Mesodermal cell (in vitro differentiated cells): ENCODE results near the gene CTNNBL1.
"Not testable (repeated sequence)": the region's sequence is repeated elsewhere in the genome, so short reads cannot be mapped to it uniquely, and the experiment has no call there.

Source experiments
- H3K27ac ChIP-seq: 2 replicates; pipeline ENCODE4 v1.7.0; 2013; ENCODE audit warnings: mild to moderate bottlenecking, low read depth, low read length, moderate library complexity; ENCODE audit not compliant: severe bottlenecking
- H3K36me3 ChIP-seq: 2 replicates; pipeline ENCODE4 v1.7.1; 2013; ENCODE audit warnings: mild to moderate bottlenecking, low read length, moderate library complexity; ENCODE audit not compliant: control insufficient read depth, insufficient read depth
- H3K4me1 ChIP-seq: one replicate; pipeline ENCODE4 v1.7.1; 2013; ENCODE audit warnings: mild to moderate bottlenecking, low read length; ENCODE audit not compliant: insufficient read depth, control insufficient read depth, poor library complexity, severe bottlenecking
- H3K4me3 ChIP-seq: 2 replicates; pipeline ENCODE4 v1.7.0; 2013; ENCODE audit warnings: low read length, control low read depth, mild to moderate bottlenecking; ENCODE audit not compliant: insufficient read depth, poor library complexity, severe bottlenecking; ENCODE audit errors: extremely low read depth
- H3K9me3 ChIP-seq: 2 replicates; pipeline ENCODE4 v1.7.1; 2013; ENCODE audit warnings: mild to moderate bottlenecking, low read length, moderate library complexity; ENCODE audit not compliant: control insufficient read depth
- WGBS, 2 experiments: methylation state at CpG; one replicate each; pipeline ENCODE4 v1.1.5; 2013; ENCODE audit warnings: missing lambda C conversion rate in 2 of 2; ENCODE audit not compliant: insufficient coverage in 2 of 2; 5-methylcytosine and 5-hydroxymethylcytosine counted together

Gene CTNNBL1

GRCh38 chr20:37679751-37680150 lies 14.1 kb upstream of the CTNNBL1 start:
- not testable (repeated sequence) for H3K27ac ChIP-seq, H3K36me3 ChIP-seq, H3K9me3 ChIP-seq, H3K4me3 ChIP-seq, H3K4me1 ChIP-seq
- 85 to 93% methylated on average over 3 to 4 of the region's 4 CpGs for WGBS, 2 experiments

- Histone ChIP-seq H3K36me3 (no peaks in the 10 kb centered on the region), H3K27ac (no peak overlapping the region), H3K4me1 (no peaks in the 10 kb centered on the region), H3K9me3 (no peaks in the 10 kb centered on the region), H3K4me3 (no peak overlapping the region)
- WGBS, 2 experiments = 80 to 86% methylated on average over 1 of the region's 3 CpGs
Observed at GRCh38 chr20:37680420-37680819, 13.4 kb upstream of the CTNNBL1 start.

GRCh38 chr20:37681384-37682112 lies 12.3 kb upstream of the CTNNBL1 start:
- no peaks in the 10 kb centered on the region for H3K9me3 ChIP-seq
- no peaks in the 10 kb centered on the region for H3K36me3 ChIP-seq
- H3K4me3 ChIP-seq = no peak overlapping the region
- WGBS, 2 experiments = 80 to 90% methylated on average over 7 to 8 of the region's 10 CpGs
- no peaks in the 10 kb centered on the region for H3K4me1 ChIP-seq
- no peak overlapping the region for H3K27ac ChIP-seq

- H3K4me3 ChIP-seq, H3K9me3 ChIP-seq, H3K27ac ChIP-seq, H3K36me3 ChIP-seq, H3K4me1 ChIP-seq: not testable (repeated sequence)
- WGBS, 2 experiments = 87 to 100% methylated on average over 1 to 4 of the region's 9 CpGs
Observed at GRCh38 chr20:37683146-37683545, 10.7 kb upstream of the CTNNBL1 start.

GRCh38 chr20:37686762-37687477 lies 6.9 kb upstream of the CTNNBL1 start:
- Histone ChIP-seq H3K9me3 (no peaks in the 10 kb centered on the region), H3K4me1 (no peaks in the 10 kb centered on the region), H3K27ac (no peak overlapping the region), H3K4me3 (no peak overlapping the region), H3K36me3 (no peaks in the 10 kb centered on the region)
- WGBS, 2 experiments = 80 to 90% methylated on average over 2 of the region's 2 CpGs

- Histone ChIP-seq H3K27ac (no peak overlapping the region), H3K9me3 (no peaks in the 10 kb centered on the region), H3K36me3 (no peaks in the 10 kb centered on the region), H3K4me1 (no peaks in the 10 kb centered on the region), H3K4me3 (no peak overlapping the region)
- WGBS, 2 experiments = no CpG with 5 or more reads among the region's 3 CpGs
Observed at GRCh38 chr20:37687478-37687805, 6.4 kb upstream of the CTNNBL1 start.

- Histone ChIP-seq H3K4me1 (no peaks in the 10 kb centered on the region), H3K36me3 (no peaks in the 10 kb centered on the region), H3K4me3 (no peak overlapping the region), H3K27ac (no peak overlapping the region), H3K9me3 (no peaks in the 10 kb centered on the region)
- WGBS, 2 experiments = 75 to 85% methylated on average over 2 to 4 of the region's 4 CpGs
Observed at GRCh38 chr20:37688093-37688492, 5.7 kb upstream of the CTNNBL1 start.

GRCh38 chr20:37690626-37691369 lies 3.0 kb upstream of the CTNNBL1 start:
- no peaks in the 10 kb centered on the region for H3K4me1 ChIP-seq
- H3K4me3 ChIP-seq = no peak overlapping the region
- H3K9me3 ChIP-seq = no peaks in the 10 kb centered on the region
- H3K36me3 ChIP-seq = no peaks in the 10 kb centered on the region
- WGBS, 2 experiments = 79 to 90% methylated on average over 2 to 4 of the region's 5 CpGs
- H3K27ac ChIP-seq = no peak overlapping the region

GRCh38 chr20:37692459-37693166 lies 1.2 kb upstream of the CTNNBL1 start:
- Histone ChIP-seq H3K36me3 (peaks cover 3% of the 10 kb centered on the region), H3K9me3 (no peaks in the 10 kb centered on the region), H3K27ac (no peak overlapping the region), H3K4me1 (no peaks in the 10 kb centered on the region), H3K4me3 (no peak overlapping the region)
- 81 to 85% methylated on average over 3 to 5 of the region's 8 CpGs for WGBS, 2 experiments

- no peaks in the 10 kb centered on the region for H3K9me3 ChIP-seq
- peak overlapping the region; percentile 90 for H3K4me3 ChIP-seq
- no peak overlapping the region for H3K27ac ChIP-seq
- H3K36me3 ChIP-seq = peaks cover 3% of the 10 kb centered on the region
- 83 to 100% methylated on average over 1 to 2 of the region's 2 CpGs for WGBS, 2 experiments
- no peaks in the 10 kb centered on the region for H3K4me1 ChIP-seq
Observed at GRCh38 chr20:37693242-37693634, 592 bp upstream of the CTNNBL1 start.
